Astrocyte of the cerebellum (primary cell): ENCODE results near the gene DHX16.
A peak's percentile ranks its signal among the peaks of the same experiment; 100 is the strongest.

Experiments
- DNase-seq: peaks from one replicate; pipeline ENCODE4 v3.0.0-alpha.2; 2011; ENCODE audit warnings: low read depth
- H3K4me3 ChIP-seq: 2 replicates; pipeline ENCODE4 v1.5.1; 2011; ENCODE audit warnings: mild to moderate bottlenecking, low read depth, low read length, moderate library complexity
- CTCF ChIP-seq: IDR thresholded peaks from 2 replicates; pipeline ENCODE4 v1.5.1; 2012; ENCODE audit warnings: low read length, low read depth, moderate library complexity, mild to moderate bottlenecking; ENCODE audit errors: missing control alignments
- in situ Hi-C: cut with HindIII; loops from 2 replicates; pipeline ENCODE4 v1.10.0; 2017; ENCODE audit warnings: low sequenced_read_pairs

Gene DHX16

DNA sequence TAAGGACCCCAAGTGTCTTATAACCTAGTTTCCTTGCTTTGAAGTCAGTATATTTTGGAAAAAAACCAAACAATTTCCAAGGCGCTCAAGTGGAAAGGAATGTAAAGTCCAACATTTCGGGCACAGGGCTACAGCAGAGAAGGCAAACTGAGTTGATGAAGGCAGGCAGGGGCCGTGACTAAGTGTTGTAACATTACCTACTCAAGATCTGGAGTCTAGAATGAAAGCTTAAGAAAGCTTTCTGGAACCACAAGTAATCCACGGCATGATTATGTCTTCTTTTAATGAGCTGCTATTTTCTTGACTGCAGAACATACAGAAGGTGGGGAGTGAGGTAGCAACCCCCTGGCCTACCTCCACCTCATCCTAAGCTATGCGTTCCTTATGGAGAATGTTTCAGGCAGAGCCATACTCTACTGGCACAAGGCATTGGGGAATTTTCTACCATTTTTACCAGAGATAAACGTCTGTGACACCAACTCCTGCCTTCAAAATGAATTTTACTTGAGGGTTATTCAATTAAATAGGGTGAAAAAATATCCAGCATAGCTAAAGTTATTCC is 60.0 kb downstream of the DHX16 start:
- DNase-seq = peak; percentile 84
- H3K4me3 ChIP-seq = no peak overlapping the region
- no peak for TF ChIP-seq CTCF
- in situ Hi-C loops = loop anchor here (5.0 kb wide), 1 partner anchor 50 kb away; no protein-coding TSS in a partner anchor

GRCh38 chr6:30612213-30612612 is 60.6 kb downstream of the DHX16 start:
- no peak for DNase-seq
- TF ChIP-seq CTCF = peak; percentile 44
- no peak overlapping the region for H3K4me3 ChIP-seq
- in situ Hi-C loops = loop anchor here (5.0 kb wide), 1 partner anchor 50 kb away; no protein-coding TSS in a partner anchor

DNA sequence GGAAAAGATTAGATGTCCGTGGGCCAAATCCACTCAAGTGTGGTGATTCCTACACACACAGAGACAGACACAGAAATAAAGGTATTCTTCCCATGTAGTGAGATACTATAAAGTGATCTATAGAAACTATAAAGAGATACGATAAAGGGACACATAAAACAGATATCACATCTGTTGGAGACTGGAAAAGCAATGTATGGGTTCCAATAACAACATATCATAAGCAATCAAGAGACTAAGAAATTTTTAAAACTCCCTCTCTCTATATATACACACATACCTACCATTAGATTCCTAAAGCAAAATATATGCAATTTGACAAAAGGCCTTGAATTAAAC is 61.0 kb downstream of the DHX16 start:
- no peak for TF ChIP-seq CTCF
- in situ Hi-C loops = loop anchor here (5.0 kb wide), 1 partner anchor 50 kb away; no protein-coding TSS in a partner anchor
- no peak overlapping the region for H3K4me3 ChIP-seq

DNA sequence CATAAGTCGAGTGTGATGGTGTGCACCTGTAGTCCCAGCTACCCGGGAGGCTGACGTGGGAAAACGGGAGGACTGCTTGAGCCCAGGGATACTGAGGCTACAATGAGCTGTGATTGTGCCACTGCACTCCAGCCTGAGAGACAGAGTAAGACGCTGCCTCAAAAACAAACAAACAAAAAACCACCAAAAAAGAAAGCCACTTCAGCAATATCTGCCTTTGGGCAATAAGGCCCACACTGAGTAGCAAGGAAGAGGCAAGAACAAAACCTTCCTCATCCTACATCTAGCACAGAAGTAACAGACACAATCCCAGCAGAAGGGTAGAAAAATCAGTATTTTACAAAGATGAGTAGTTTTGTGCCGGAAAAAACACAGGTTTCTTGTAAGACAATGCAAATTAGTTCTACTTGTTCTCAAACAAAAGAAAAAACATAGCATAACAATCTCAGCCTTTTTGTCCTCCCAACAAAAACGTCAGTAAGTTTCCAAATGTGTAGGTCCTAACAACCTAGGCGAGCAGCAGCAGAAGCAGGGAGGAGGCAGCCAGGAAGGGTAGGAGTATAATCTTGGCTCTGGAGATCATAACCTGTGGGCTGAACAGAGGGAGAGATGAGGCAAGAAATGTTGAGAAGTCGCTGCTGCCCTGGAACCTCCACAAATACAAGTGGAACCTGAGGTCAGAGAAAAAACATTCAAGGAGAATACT is 61.5 kb downstream of the DHX16 start:
- no peak overlapping the region for H3K4me3 ChIP-seq
- no peak for TF ChIP-seq CTCF
- no peak for DNase-seq
- in situ Hi-C loops = loop anchor here (5.0 kb wide), 1 partner anchor 49 kb away; no protein-coding TSS in a partner anchor

More for the DNA sequence above, 61.0 kb downstream of the DHX16 start:
- no peak for DNase-seq

- in situ Hi-C loops = loop anchor here (5.0 kb wide), 1 partner anchor 48 kb away; no protein-coding TSS in a partner anchor
- no peak for DNase-seq
- no peak overlapping the region for H3K4me3 ChIP-seq
- TF ChIP-seq CTCF = no peak
Measured at GRCh38 chr6:30610065-30610464, 62.7 kb downstream of the DHX16 start.

GRCh38 chr6:30603961-30604360 is 68.8 kb downstream of the DHX16 start:
- in situ Hi-C loops = no loop called here
- TF ChIP-seq CTCF = no peak
- no peak for DNase-seq
- no peak overlapping the region for H3K4me3 ChIP-seq
